Right lobe of liver (tissue), 6 donors: ENCODE measurements around the gene EED. TPM values are rescaled to one million over a fixed set of nuclear protein-coding genes. Genes with fewer than 3 reads are reported as not detected.

ENCODE experiments used
- ATAC-seq, 4 donors: fragments of 200-7000 bp; cut with Tn5 transposase; one replicate each; pipeline ENCODE4 v1.9.1; 2020; ENCODE audit warnings: mild to moderate bottlenecking in 4 of 4, moderate library complexity in 4 of 4
- DNase-seq, 3 donors: peaks; one replicate each; pipeline ENCODE4 v3.0.0-alpha.2; 2020
- H3K27ac ChIP-seq, 3 donors: fragments of 200-600 bp; one replicate each; pipeline ENCODE4 v1.8.0; 2022
- H3K27me3 ChIP-seq, 2 donors: fragments of 200-600 bp; one replicate each; pipeline ENCODE4 v1.8.0; 2022
- H3K36me3 ChIP-seq, 4 donors: fragments of 200-600 bp; sonication (generic) in 1 of 4; one replicate each; pipeline versions ENCODE4 v1.5.1 to v1.8.0; 2017 to 2022; ENCODE audit warnings: control low read depth in 1 of 4
- H3K4me1 ChIP-seq, 4 donors: fragments of 200-600 bp; sonication (generic) in 1 of 4; one replicate each; pipeline versions ENCODE4 v1.5.1 to v1.8.0; 2017 to 2022; ENCODE audit warnings: control low read depth in 1 of 4
- H3K4me3 ChIP-seq, 3 donors: fragments of 200-600 bp; one replicate each; pipeline ENCODE4 v1.8.0; 2022
- H3K9me3 ChIP-seq, 4 donors: fragments of 200-600 bp; sonication (generic) in 1 of 4; one replicate each; pipeline versions ENCODE4 v1.5.1 to v1.8.0; 2017 to 2022; ENCODE audit warnings: control low read depth in 1 of 4
- POLR2A ChIP-seq: fragments of 450-650 bp; IDR thresholded peaks from one replicate; pipeline ENCODE4 v1.6.1; 2017; ENCODE audit warnings: antibody characterized with exemption, mild to moderate bottlenecking
- WGBS: methylation state at CpG from one replicate; pipeline ENCODE4 v1.1.6; 2018; ENCODE audit warnings: low coverage, low lambda C conversion rate; ENCODE audit not compliant: insufficient coverage; ENCODE audit errors: missing lambda C conversion rate; 5-methylcytosine and 5-hydroxymethylcytosine counted together
- intact Hi-C, 2 donors: fragments of 100-400 bp; cut with DNase I; formaldehyde crosslinking; loops; one replicate each; pipeline versions ENCODE4 v1.11.2 to v1.14.1; 2022
- total RNA-seq, 6 experiments: library from RNA; depleted of rRNA in 2 of 6; stranded (reverse); fragments of >200 nt in 2 of 6; fragmentation: NEBNext Ultra II Directional in 3 of 6; extraction: Animal tissue kit (Norgen Biotek cat#: 25700) in 3 of 6; gene quantifications; one replicate each; pipeline versions ENCODE4 v1.1.0 to v1.2.4, GENCODE V29; 2016 to 2023
- TF ChIP-seq, protein P1 (sequence below), 4 donors: fragments of 200-600 bp in 3 of 4; fragments of 450-650 bp in 1 of 4; IDR thresholded peaks; one replicate each; pipeline versions ENCODE4 v1.5.1 to v1.8.0; 2016 to 2022; ENCODE audit warnings: antibody characterized with exemption in 4 of 4, mild to moderate bottlenecking in 2 of 4
- donor health status: DM: no; HTN: yes; CAD: no.
- donor health status: DM: no; HTN: no; CAD: no.
- donor health status: DM: no; HTN: no; CAD: no.
- donor health status: DM: no; HTN: yes; CAD: no.
- donor health status: DM: no; HTN: yes; CAD: no.

EED gene
- total RNA-seq, 6 experiments from 2014 or later = 6.7 to 10.4 (median 8.9) TPM

GRCh38 chr11:86247608-86248007 is 3.1 kb downstream of the EED start:
- no peak overlapping the region for H3K27ac ChIP-seq
- H3K9me3 ChIP-seq = no peaks in the 10 kb centered on the region
- H3K4me3 ChIP-seq = no peak overlapping the region
- peaks cover 0 to 14% (median 4%) of the 10 kb centered on the region in 4 donors for H3K4me1 ChIP-seq
- TF ChIP-seq, protein P1, sequence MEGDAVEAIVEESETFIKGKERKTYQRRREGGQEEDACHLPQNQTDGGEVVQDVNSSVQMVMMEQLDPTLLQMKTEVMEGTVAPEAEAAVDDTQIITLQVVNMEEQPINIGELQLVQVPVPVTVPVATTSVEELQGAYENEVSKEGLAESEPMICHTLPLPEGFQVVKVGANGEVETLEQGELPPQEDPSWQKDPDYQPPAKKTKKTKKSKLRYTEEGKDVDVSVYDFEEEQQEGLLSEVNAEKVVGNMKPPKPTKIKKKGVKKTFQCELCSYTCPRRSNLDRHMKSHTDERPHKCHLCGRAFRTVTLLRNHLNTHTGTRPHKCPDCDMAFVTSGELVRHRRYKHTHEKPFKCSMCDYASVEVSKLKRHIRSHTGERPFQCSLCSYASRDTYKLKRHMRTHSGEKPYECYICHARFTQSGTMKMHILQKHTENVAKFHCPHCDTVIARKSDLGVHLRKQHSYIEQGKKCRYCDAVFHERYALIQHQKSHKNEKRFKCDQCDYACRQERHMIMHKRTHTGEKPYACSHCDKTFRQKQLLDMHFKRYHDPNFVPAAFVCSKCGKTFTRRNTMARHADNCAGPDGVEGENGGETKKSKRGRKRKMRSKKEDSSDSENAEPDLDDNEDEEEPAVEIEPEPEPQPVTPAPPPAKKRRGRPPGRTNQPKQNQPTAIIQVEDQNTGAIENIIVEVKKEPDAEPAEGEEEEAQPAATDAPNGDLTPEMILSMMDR (IDR thresholded peaks at IDR 0.05) = no peak
- no peak for TF ChIP-seq POLR2A
- no peaks in the 10 kb centered on the region for H3K36me3 ChIP-seq
- ATAC-seq (no peak), DNase-seq (no peak)
- WGBS = 90% methylated on average over 1 of the region's 1 CpG
- H3K27me3 ChIP-seq = no peaks in the 10 kb centered on the region
- intact Hi-C loops = no loop called here

DNA sequence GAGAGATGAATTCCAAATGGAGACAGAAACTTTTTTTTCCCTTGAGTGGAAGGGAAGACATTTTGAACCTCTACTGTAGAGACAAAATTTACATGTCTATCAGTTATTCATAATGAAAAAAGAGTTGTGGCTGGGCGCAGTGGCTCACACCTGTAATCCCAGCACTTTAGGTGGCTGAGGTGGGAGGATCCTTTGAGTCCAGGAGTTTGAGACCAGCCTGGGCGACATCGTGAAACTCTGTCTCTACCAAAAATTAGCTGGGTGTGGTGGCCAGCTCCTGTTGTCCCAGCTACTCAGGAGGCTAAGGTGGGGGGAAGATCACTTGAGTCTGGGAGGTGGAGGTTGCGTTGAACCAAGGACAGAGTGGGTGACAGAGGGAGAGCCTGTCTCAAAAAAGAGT is 4.1 kb downstream of the EED start:
- DNase-seq (no peak), ATAC-seq (no peak)
- H3K27me3 ChIP-seq = no peaks in the 10 kb centered on the region
- intact Hi-C loops = no loop called here
- TF ChIP-seq, protein P1 (IDR thresholded peaks at IDR 0.05) = no peak
- no peak for TF ChIP-seq POLR2A
- H3K27ac ChIP-seq = no peak overlapping the region
- H3K36me3 ChIP-seq = no peaks in the 10 kb centered on the region
- no peaks in the 10 kb centered on the region for H3K9me3 ChIP-seq
- H3K4me3 ChIP-seq = no peak overlapping the region
- peaks cover 0 to 14% (median 2%) of the 10 kb centered on the region in 4 donors for H3K4me1 ChIP-seq
- WGBS = 79% methylated on average over 3 of the region's 4 CpGs

GRCh38 chr11:86249307-86250098 is 5.0 kb downstream of the EED start:
- Histone ChIP-seq H3K27ac (no peak overlapping the region), H3K9me3 (no peaks in the 10 kb centered on the region), H3K4me1 (peaks cover 0 to 10% (median 0%) of the 10 kb centered on the region in 4 donors), H3K4me3 (no peak overlapping the region), H3K36me3 (no peaks in the 10 kb centered on the region), H3K27me3 (no peaks in the 10 kb centered on the region)
- WGBS = 38% methylated on average over 3 of the region's 3 CpGs
- TF ChIP-seq, protein P1 (IDR thresholded peaks at IDR 0.05) = no peak
- TF ChIP-seq POLR2A = no peak
- ATAC-seq (no peak), DNase-seq (no peak)
- intact Hi-C loops = no loop called here

- H3K4me3 ChIP-seq = no peak overlapping the region
Observed at GRCh38 chr11:86251345-86251744, 6.8 kb downstream of the EED start.

More at GRCh38 chr11:86251345-86251744, 6.8 kb downstream of the EED start:
- no peaks in the 10 kb centered on the region for H3K36me3 ChIP-seq
- no peaks in the 10 kb centered on the region for H3K9me3 ChIP-seq
- 58% methylated on average over 2 of the region's 2 CpGs for WGBS
- TF ChIP-seq, protein P1 (IDR thresholded peaks at IDR 0.05) = no peak
- TF ChIP-seq POLR2A = no peak
- no peaks in the 10 kb centered on the region for H3K27me3 ChIP-seq
- no peak for ATAC-seq
- intact Hi-C loops = no loop called here
- no peak overlapping the region for H3K27ac ChIP-seq
- peaks cover 0 to 5% (median 0%) of the 10 kb centered on the region in 4 donors for H3K4me1 ChIP-seq
- no peak for DNase-seq
